ENCODE measurements around the gene RPL32. TPM values are rescaled to one million over a fixed set of nuclear protein-coding genes. Genes with fewer than 3 reads are reported as not detected.

The RPL32 gene
- total and polyA plus RNA-seq, 2 experiments from 2014 or later = 426 to 947 TPM

GRCh38 chr3:12812812-12813211 is 28.6 kb downstream of the RPL32 start:
- no peak overlapping the region for H3K27ac ChIP-seq
- H4K20me1 ChIP-seq (ENCODE audit: insufficient read depth) = no peaks in the 10 kb centered on the region
- H3K36me3 ChIP-seq (ENCODE audit: low read depth) = no peaks in the 10 kb centered on the region
- H3K9me2 ChIP-seq (ENCODE audit: insufficient read depth) = no peaks in the 10 kb centered on the region
- in situ Hi-C loops (cut with MboI) = no loop called here
- no peaks in the 10 kb centered on the region for H3F3A ChIP-seq (ENCODE audit: insufficient read depth)
- no peak overlapping the region for H3K4me3 ChIP-seq
- no peak overlapping the region for H3K9ac ChIP-seq
- H2AFZ ChIP-seq = no peak overlapping the region
- no peaks in the 10 kb centered on the region for H3K9me3 ChIP-seq (ENCODE audit: low read depth)
- H3K4me1 ChIP-seq (ENCODE audit: insufficient read depth) = peaks cover 3% of the 10 kb centered on the region; the same call in 1 of the 2 replicates
- TF ChIP-seq EZH2 (IDR thresholded peaks at IDR 0.05; ENCODE audit: insufficient read depth, poor library complexity, severe bottlenecking) = no peak
- no peak for TF ChIP-seq EZH2phosphoT487 (IDR thresholded peaks at IDR 0.05; ENCODE audit: insufficient read depth, low read depth)
- H3K4me2 ChIP-seq (ENCODE audit: unreplicated experiment) = no peak overlapping the region
- H3K79me2 ChIP-seq (ENCODE audit: insufficient read depth) = no peaks in the 10 kb centered on the region
- WGBS, 2 experiments (ENCODE audit: low coverage in 1 of 2, low lambda C conversion rate in 2 of 2, missing lambda C conversion rate in 2 of 2) = 84 to 93% methylated on average over 3 of the region's 3 CpGs
- no peaks in the 10 kb centered on the region for H3K27me3 ChIP-seq (replicated peaks; ENCODE audit: insufficient read depth)
- no peak for DNase-seq

GRCh38 chr3:12810961-12811360 is 30.4 kb downstream of the RPL32 start:
- Histone ChIP-seq H3K79me2 (ENCODE audit: insufficient read depth) (no peaks in the 10 kb centered on the region), H3K4me1 (ENCODE audit: insufficient read depth) (peaks cover 3% of the 10 kb centered on the region; the same call in 1 of the 2 replicates), H4K20me1 (ENCODE audit: insufficient read depth) (no peaks in the 10 kb centered on the region), H3K4me3 (no peak overlapping the region), H2AFZ (peak overlapping the region; percentile 84), H3K27me3 (replicated peaks; ENCODE audit: insufficient read depth) (no peaks in the 10 kb centered on the region), H3K9me3 (ENCODE audit: low read depth) (no peaks in the 10 kb centered on the region), H3F3A (ENCODE audit: insufficient read depth) (no peaks in the 10 kb centered on the region), H3K9me2 (ENCODE audit: insufficient read depth) (no peaks in the 10 kb centered on the region), H3K36me3 (ENCODE audit: low read depth) (no peaks in the 10 kb centered on the region), H3K27ac (no peak overlapping the region), H3K9ac (peak overlapping the region; percentile 68; the same call in 1 of the 2 replicates), H3K4me2 (ENCODE audit: unreplicated experiment) (no peak overlapping the region)
- DNase-seq = no peak
- in situ Hi-C loops (cut with MboI) = no loop called here
- no peak for TF ChIP-seq EZH2phosphoT487 (IDR thresholded peaks at IDR 0.05; ENCODE audit: insufficient read depth, low read depth)
- no peak for TF ChIP-seq EZH2 (IDR thresholded peaks at IDR 0.05; ENCODE audit: insufficient read depth, poor library complexity, severe bottlenecking)
- 60 to 69% methylated on average over 5 of the region's 5 CpGs for WGBS, 2 experiments (ENCODE audit: low coverage in 1 of 2, low lambda C conversion rate in 2 of 2, missing lambda C conversion rate in 2 of 2)

GRCh38 chr3:12810013-12810780 is 31.2 kb downstream of the RPL32 start:
- peak; percentile 97 for DNase-seq
- H3K27ac ChIP-seq = no peak overlapping the region
- H3K9me2 ChIP-seq (ENCODE audit: insufficient read depth) = no peaks in the 10 kb centered on the region
- peaks cover 3% of the 10 kb centered on the region; the same call in 1 of the 2 replicates for H3K4me1 ChIP-seq (ENCODE audit: insufficient read depth)
- no peaks in the 10 kb centered on the region for H3K9me3 ChIP-seq (ENCODE audit: low read depth)
- WGBS, 2 experiments (ENCODE audit: low coverage in 1 of 2, low lambda C conversion rate in 2 of 2, missing lambda C conversion rate in 2 of 2) = 2% methylated on average over 29 to 44 of the region's 50 CpGs
- H2AFZ ChIP-seq = peak overlapping the region; percentile 84
- in situ Hi-C loops (cut with MboI) = no loop called here
- H3K27me3 ChIP-seq (replicated peaks; ENCODE audit: insufficient read depth) = no peaks in the 10 kb centered on the region
- TF ChIP-seq EZH2phosphoT487 (IDR thresholded peaks at IDR 0.05; ENCODE audit: insufficient read depth, low read depth) (no peak), EZH2 (IDR thresholded peaks at IDR 0.05; ENCODE audit: insufficient read depth, poor library complexity, severe bottlenecking) (no peak)
- no peaks in the 10 kb centered on the region for H4K20me1 ChIP-seq (ENCODE audit: insufficient read depth)
- H3K79me2 ChIP-seq (ENCODE audit: insufficient read depth) = no peaks in the 10 kb centered on the region
- peak overlapping the region; percentile 68 for H3K9ac ChIP-seq
- peak overlapping the region; percentile 72 for H3K4me2 ChIP-seq (ENCODE audit: unreplicated experiment)
- no peaks in the 10 kb centered on the region for H3K36me3 ChIP-seq (ENCODE audit: low read depth)
- H3F3A ChIP-seq (ENCODE audit: insufficient read depth) = no peaks in the 10 kb centered on the region
- H3K4me3 ChIP-seq = peak overlapping the region; percentile 83

GRCh38 chr3:12809435-12809834 is 31.9 kb downstream of the RPL32 start:
- peak overlapping the region; percentile 83 for H3K4me3 ChIP-seq
- H4K20me1 ChIP-seq (ENCODE audit: insufficient read depth) = no peaks in the 10 kb centered on the region
- H3K36me3 ChIP-seq (ENCODE audit: low read depth) = no peaks in the 10 kb centered on the region
- H3K79me2 ChIP-seq (ENCODE audit: insufficient read depth) = no peaks in the 10 kb centered on the region
- H3K4me1 ChIP-seq (ENCODE audit: insufficient read depth) = peaks cover 3% of the 10 kb centered on the region; the same call in 1 of the 2 replicates
- H3K27ac ChIP-seq = no peak overlapping the region
- no peak for TF ChIP-seq EZH2phosphoT487 (IDR thresholded peaks at IDR 0.05; ENCODE audit: insufficient read depth, low read depth)
- no peak for TF ChIP-seq EZH2 (IDR thresholded peaks at IDR 0.05; ENCODE audit: insufficient read depth, poor library complexity, severe bottlenecking)
- H2AFZ ChIP-seq = peak overlapping the region; percentile 84
- peak overlapping the region; percentile 68 for H3K9ac ChIP-seq
- H3K4me2 ChIP-seq (ENCODE audit: unreplicated experiment) = peak overlapping the region; percentile 72
- no peaks in the 10 kb centered on the region for H3K27me3 ChIP-seq (replicated peaks; ENCODE audit: insufficient read depth)
- no peak for DNase-seq
- H3K9me3 ChIP-seq (ENCODE audit: low read depth) = no peaks in the 10 kb centered on the region
- 79 to 80% methylated on average over 5 of the region's 5 CpGs for WGBS, 2 experiments (ENCODE audit: low coverage in 1 of 2, low lambda C conversion rate in 2 of 2, missing lambda C conversion rate in 2 of 2)
- H3K9me2 ChIP-seq (ENCODE audit: insufficient read depth) = no peaks in the 10 kb centered on the region
- in situ Hi-C loops (cut with MboI) = no loop called here
- no peaks in the 10 kb centered on the region for H3F3A ChIP-seq (ENCODE audit: insufficient read depth)
